HL-60 (cell line): Measurements from ENCODE around the gene AKAP13.

Source experiments
- DNase-seq, 2 experiments: peaks; one replicate each; pipeline ENCODE4 v3.0.0-alpha.2; 2010 to 2020; ENCODE audit warnings: low read depth in 1 of 2, low spot score in 1 of 2
- H3K27ac ChIP-seq: fragments of 250-450 bp; sonication (Bioruptor Pico); replicated peaks from 2 replicates; pipeline ENCODE4 v1.5.1; 2020; ENCODE audit warnings: mild to moderate bottlenecking, moderate library complexity
- H3K27me3 ChIP-seq: fragments of 250-450 bp; sonication (Bioruptor Pico); 2 replicates; pipeline ENCODE4 v1.5.1; 2021; ENCODE audit warnings: mild to moderate bottlenecking, moderate library complexity; ENCODE audit not compliant: insufficient read depth, poor library complexity, severe bottlenecking
- H3K4me3 ChIP-seq: replicated peaks from 2 replicates; pipeline ENCODE4 v1.5.1; 2011; ENCODE audit warnings: mild to moderate bottlenecking, control low read depth, low read length; ENCODE audit not compliant: insufficient read depth
- CTCF ChIP-seq: IDR thresholded peaks from one replicate; pipeline ENCODE4 v1.5.1; 2011; ENCODE audit warnings: low read length, control low read depth, inconsistent platforms; ENCODE audit not compliant: insufficient read depth
- GABPA ChIP-seq: IDR thresholded peaks from 2 replicates; pipeline ENCODE4 v1.6.1; 2012; ENCODE audit warnings: low read depth
- POLR2AphosphoS5 ChIP-seq: IDR thresholded peaks from 2 replicates; pipeline ENCODE4 v1.6.1; 2012; ENCODE audit warnings: low read depth
- SPI1 ChIP-seq: IDR thresholded peaks from 2 replicates; pipeline ENCODE4 v1.6.1; 2012; ENCODE audit warnings: low read depth, mild to moderate bottlenecking, borderline replicate concordance
- TF ChIP-seq, protein P1 (sequence below): IDR thresholded peaks from 2 replicates; pipeline ENCODE4 v1.6.1; 2012; ENCODE audit warnings: low read depth; ENCODE audit not compliant: insufficient replicate concordance

Gene AKAP13

DNA sequence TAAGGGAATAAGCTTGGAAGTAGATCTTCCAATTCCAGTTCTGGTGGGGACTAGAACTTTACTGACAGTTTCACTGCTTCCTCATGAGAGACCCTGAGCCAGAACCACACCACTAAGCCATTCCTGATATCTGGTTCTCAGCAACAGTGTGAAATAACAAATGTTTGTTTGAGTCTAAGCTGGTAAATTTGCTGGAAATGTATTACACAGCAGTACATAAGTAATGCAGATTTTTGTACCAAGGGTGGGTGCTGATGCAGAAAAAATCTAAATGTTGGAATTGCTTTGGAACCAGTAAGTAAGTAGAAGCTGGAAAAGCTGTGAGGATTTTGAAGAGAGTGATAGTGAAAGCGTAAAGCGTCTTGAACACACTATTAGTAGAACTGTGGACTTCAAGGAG, 14.4 kb upstream of the AKAP13 start:
- Histone ChIP-seq H3K27ac (no peak overlapping the region), H3K27me3 (no peaks in the 10 kb centered on the region), H3K4me3 (no peak overlapping the region)
- no peak for TF ChIP-seq POLR2AphosphoS5
- no peak for TF ChIP-seq SPI1
- TF ChIP-seq GABPA = no peak
- TF ChIP-seq, protein P1, sequence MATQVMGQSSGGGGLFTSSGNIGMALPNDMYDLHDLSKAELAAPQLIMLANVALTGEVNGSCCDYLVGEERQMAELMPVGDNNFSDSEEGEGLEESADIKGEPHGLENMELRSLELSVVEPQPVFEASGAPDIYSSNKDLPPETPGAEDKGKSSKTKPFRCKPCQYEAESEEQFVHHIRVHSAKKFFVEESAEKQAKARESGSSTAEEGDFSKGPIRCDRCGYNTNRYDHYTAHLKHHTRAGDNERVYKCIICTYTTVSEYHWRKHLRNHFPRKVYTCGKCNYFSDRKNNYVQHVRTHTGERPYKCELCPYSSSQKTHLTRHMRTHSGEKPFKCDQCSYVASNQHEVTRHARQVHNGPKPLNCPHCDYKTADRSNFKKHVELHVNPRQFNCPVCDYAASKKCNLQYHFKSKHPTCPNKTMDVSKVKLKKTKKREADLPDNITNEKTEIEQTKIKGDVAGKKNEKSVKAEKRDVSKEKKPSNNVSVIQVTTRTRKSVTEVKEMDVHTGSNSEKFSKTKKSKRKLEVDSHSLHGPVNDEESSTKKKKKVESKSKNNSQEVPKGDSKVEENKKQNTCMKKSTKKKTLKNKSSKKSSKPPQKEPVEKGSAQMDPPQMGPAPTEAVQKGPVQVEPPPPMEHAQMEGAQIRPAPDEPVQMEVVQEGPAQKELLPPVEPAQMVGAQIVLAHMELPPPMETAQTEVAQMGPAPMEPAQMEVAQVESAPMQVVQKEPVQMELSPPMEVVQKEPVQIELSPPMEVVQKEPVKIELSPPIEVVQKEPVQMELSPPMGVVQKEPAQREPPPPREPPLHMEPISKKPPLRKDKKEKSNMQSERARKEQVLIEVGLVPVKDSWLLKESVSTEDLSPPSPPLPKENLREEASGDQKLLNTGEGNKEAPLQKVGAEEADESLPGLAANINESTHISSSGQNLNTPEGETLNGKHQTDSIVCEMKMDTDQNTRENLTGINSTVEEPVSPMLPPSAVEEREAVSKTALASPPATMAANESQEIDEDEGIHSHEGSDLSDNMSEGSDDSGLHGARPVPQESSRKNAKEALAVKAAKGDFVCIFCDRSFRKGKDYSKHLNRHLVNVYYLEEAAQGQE = no peak
- TF ChIP-seq CTCF = no peak
- DNase-seq = no peak

DNA sequence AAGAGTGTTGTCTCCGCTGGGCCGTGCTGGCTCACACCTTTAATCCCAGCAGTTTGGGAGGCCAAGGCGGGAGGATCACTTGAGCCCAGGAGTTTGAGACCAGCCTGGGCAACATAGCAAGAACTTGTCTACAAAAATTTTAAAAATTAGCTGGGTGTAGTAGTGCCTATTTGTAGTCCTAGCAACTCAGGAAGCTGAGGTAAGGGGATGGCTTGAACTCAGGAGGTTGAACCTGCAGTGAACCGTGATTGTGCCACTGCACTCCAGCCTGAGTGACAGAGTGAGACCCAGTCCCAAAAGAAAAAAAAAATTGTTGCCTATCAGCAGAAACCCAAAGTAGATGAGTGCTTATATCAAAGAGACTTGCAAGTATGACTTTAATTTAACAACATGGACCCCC, 12.7 kb upstream of the AKAP13 start:
- no peak for DNase-seq
- Histone ChIP-seq H3K27ac (no peak overlapping the region), H3K4me3 (no peak overlapping the region), H3K27me3 (no peaks in the 10 kb centered on the region)
- TF ChIP-seq POLR2AphosphoS5 (no peak), CTCF (no peak), GABPA (no peak), SPI1 (no peak)
- TF ChIP-seq, protein P1 = no peak

GRCh38 chr15:85374831-85375230, 5.6 kb upstream of the AKAP13 start:
- Histone ChIP-seq H3K27me3 (no peaks in the 10 kb centered on the region), H3K4me3 (no peak overlapping the region), H3K27ac (no peak overlapping the region)
- DNase-seq = no peak
- TF ChIP-seq, protein P1 = no peak
- no peak for TF ChIP-seq CTCF
- TF ChIP-seq POLR2AphosphoS5 = no peak
- no peak for TF ChIP-seq SPI1
- TF ChIP-seq GABPA = no peak
